C4-2B (cell line): Measurements from ENCODE around the gene ACAD11.

ENCODE experiments used
- CTCF ChIP-seq: fragments of 450-650 bp; conservative IDR thresholded peaks from 2 replicates; pipeline ENCODE4 v1.5.1; 2017; ENCODE audit warnings: mild to moderate bottlenecking
- ZFX ChIP-seq: fragments of 450-650 bp; IDR thresholded peaks from 2 replicates; pipeline ENCODE4 v1.6.1; 2017

GRCh38 chr3:132626955-132627354, 32.7 kb downstream of the ACAD11 start:
- TF ChIP-seq CTCF (no peak), ZFX (no peak)
